GM19372 (cell line): Measurements from ENCODE around the gene IL1RAPL1.
"Not testable (repeated sequence)": the region's sequence is repeated elsewhere in the genome, so short reads cannot be mapped to it uniquely, and the experiment has no call there.

Experiments used
- ATAC-seq: cut with Tn5 transposase; IDR thresholded peaks from one replicate; pipeline ENCODE4 v1.9.1; 2021; ENCODE audit warnings: mild to moderate bottlenecking, low read depth, moderate library complexity; ENCODE audit not compliant: unreplicated experiment

IL1RAPL1 gene

GRCh38 chrX:29231800-29232199, 644.6 kb downstream of the IL1RAPL1 start:
- ATAC-seq = no peak

- ATAC-seq = no peak
These were observed 646.4 kb downstream of the IL1RAPL1 start for GRCh38 chrX:29233592-29234183.

DNA sequence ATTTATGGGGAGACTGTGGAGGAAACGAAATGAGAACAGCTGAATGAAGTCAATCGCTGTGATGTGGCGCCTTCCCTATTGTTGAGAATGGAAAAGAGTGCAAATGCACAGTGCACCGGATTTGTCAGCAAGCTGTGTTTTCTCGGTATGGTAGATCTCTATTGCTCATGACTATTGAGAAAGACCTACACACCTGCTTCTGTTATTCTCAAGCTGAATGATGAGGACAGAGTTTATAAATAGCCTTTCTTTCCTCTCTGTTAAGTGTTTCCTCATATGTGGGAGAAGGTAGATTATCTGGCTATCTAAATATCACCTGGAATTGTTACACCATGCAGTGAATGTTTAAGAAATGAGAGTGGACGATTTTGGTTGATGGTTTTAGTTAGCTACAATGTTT, 650.7 kb downstream of the IL1RAPL1 start:
- no peak for ATAC-seq

DNA sequence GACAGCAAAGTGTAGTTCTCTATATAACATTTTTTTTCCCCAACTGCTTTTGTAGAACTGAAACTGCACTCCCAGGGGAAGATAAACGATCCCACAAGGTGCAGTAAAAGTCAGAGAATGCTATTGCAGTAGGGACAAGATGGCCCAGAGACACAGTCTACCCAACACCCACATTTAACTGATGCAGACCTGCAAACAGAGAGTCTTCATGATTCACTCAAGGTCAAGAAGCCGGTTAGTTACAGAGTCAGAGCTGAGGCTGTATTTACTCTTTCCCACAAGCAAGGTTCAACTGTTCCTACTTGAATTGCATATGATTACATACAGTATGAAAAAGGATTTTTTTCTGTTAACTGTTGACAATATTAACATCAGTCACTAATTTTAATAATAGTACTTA, 654.6 kb downstream of the IL1RAPL1 start:
- ATAC-seq = no peak

- ATAC-seq = no peak
These were observed 655.6 kb downstream of the IL1RAPL1 start for GRCh38 chrX:29242856-29243255.

- no peak for ATAC-seq
These were observed 656.7 kb downstream of the IL1RAPL1 start for GRCh38 chrX:29243942-29244341.

GRCh38 chrX:29254515-29254914, 667.3 kb downstream of the IL1RAPL1 start:
- no peak for ATAC-seq

GRCh38 chrX:29257521-29257920, 670.3 kb downstream of the IL1RAPL1 start:
- no peak for ATAC-seq

DNA sequence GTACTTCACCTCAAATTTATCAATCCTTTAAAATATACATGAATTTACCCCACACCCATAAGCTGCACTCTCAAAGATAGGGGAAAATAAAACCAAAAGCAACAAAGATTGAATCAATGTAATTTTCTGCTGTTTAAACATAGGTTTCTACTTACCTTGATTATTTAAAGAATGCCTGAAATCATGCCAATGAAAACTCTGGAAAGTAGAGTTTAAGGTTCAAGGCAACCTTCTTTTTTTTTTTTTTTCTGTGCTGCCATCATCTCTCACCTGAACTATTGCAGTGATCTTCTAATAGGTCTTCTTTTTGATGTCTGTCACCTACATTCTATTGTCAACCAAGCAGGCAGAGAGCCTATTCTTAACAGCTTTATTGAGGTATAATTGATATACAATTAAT, 682.1 kb downstream of the IL1RAPL1 start:
- no peak for ATAC-seq

DNA sequence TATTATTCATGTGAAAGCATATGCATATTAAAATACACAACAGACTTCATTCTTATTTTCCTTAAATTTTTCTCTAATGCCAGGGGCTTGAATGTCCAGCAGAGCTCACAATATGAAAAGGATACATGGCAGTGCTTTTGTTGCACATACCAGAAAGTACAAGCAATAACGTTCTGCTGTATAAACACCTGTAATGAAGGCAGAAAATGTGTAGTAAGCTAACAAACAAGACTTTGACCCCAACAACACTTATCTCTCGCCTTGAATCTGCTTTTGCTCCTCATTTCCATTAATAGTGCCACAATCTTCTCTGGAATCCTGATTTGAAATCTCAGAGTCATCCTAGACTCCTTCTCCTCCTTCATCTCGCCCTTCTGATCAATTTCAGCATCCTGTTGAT, 687.3 kb downstream of the IL1RAPL1 start:
- no peak for ATAC-seq

GRCh38 chrX:29275928-29276327, 688.7 kb downstream of the IL1RAPL1 start:
- no peak for ATAC-seq

DNA sequence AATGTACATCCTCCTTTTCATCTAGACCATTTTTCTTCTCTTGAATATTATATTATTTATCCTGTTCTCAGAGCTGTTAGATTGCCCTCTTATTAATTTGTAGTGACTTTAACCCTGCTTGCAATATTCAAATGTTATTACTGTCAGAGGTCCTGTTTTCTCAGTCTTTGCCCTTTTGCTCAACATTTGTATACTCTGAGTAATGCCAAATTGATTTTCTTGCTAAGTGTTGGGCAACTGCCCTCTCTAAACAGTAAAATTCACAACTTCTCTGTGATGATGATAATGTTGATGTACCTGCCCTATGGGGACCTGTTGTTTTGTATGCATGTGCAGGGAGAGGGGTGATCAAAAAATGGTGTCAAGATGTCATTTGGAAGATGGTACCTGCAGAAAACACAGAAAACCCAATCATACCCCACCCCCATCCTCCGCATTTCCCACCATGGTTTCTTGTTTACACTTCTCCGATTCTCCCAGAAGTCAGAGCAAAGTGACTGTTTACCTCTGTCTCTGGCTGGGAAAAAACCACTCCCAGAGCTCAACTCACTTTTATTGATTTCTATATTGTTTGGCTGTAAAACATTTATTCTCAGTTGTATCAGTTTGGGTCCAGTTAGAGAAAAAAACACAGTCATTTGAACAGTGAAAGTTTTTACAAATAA, 694.0 kb downstream of the IL1RAPL1 start:
- ATAC-seq = no peak

DNA sequence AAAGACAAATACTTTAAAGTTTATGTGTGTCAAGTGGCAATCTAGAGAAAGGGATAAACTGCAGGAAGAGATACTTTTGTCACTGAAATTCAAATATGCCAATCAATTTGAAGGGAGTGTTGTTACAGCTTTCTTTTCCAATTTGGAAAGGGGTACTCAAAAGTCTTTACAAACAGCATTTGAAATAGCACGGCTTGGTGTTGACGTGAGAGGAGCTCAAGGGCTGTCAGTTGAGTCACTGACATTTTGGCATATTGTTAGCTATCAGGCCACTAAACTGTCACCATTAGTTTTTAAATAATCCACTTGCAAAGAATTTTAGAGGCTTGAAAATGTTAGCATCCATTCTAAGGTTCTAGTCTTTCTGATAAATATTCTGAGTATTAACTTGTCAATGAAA, 698.4 kb downstream of the IL1RAPL1 start:
- no peak for ATAC-seq

DNA sequence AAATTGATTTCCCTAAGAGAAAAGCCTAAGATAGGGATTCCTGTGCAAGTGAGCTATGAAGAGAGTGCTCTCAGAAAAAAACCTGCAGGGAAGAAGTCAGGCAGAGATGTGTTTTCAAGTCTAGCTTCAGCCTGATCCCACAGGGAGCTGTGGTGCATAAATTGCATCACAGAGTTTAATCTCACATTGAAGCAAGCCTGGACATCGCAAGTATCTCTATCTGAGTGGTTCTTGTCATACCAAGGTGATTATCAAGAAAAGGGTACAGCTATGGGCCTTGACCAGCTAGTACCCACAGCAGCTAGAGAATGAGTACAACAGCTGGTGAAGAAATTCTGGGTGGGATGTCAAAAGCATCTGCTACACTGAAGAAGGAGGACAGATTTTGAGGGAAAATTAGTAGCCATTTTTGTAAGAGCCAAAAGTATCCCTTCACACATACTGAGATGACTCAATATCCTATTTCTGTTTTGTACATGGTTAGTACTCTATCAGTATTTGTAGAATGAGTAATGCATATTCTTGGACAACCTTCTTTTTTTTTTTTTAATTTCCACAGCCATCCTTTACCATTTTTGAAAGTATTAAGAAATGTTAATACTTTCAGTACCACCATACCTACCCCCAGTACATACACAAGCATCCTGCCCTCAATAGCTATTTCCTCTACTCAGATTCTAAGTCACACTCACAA, 708.9 kb downstream of the IL1RAPL1 start:
- ATAC-seq = no peak

- ATAC-seq = no peak
These were observed 710.0 kb downstream of the IL1RAPL1 start for GRCh38 chrX:29297171-29297800.

DNA sequence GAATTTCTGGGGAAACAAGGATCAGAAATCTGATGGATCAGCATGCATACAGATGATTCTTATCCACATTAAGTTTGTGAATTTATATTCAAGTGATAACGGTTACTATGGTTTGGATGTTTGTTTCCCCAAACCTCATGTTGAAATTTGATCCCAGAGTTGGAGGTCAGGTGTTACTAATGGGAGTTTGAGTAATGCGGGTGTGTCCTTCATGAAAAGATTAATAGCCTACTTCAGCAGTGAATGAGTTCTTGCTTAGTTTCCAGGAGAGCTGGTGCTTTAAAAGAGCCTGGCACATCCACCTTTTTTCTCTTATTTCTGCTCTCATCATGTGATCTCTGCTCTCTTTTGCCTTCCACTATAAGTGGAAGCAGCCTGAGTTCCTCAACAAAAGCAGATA, 712.4 kb downstream of the IL1RAPL1 start:
- no peak for ATAC-seq

DNA sequence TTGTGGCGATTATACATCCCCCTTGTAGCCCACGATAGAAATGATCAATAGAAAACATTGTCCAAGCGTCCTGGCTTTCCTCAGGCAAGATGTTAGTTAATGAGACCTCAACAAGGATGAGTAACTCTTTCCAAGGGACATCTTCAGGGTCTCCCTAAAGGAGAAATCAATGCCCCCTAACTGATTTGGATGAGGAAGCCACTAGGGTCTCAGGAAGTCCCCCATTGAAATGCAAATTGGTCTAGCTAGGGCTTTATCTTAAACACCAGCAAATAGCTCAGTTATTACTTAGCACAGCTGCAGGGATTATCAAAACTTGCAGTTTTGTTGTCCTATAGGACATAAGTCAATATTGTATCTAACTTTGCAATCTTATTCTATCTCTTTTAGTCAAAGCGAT, 721.5 kb downstream of the IL1RAPL1 start:
- ATAC-seq = no peak

GRCh38 chrX:29315931-29316330, 728.7 kb downstream of the IL1RAPL1 start:
- no peak for ATAC-seq

DNA sequence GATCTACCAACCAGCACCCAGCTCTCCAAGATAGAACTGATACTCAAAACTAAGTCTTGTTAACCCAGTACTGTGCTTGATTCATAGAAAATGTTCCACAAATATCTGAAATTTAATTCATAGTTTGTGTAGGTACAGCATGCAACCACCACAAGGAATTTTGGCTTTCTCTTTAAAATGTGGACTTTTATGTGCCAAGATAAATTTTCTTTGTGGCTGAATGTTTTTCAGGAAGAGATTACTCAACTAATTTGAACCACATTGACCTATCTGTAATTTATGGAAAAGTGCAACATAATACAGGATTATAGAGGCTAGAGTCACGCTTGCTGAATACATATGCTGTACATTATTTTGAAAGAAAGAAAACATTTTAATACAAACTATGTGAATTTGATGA, 730.8 kb downstream of the IL1RAPL1 start:
- no peak for ATAC-seq

DNA sequence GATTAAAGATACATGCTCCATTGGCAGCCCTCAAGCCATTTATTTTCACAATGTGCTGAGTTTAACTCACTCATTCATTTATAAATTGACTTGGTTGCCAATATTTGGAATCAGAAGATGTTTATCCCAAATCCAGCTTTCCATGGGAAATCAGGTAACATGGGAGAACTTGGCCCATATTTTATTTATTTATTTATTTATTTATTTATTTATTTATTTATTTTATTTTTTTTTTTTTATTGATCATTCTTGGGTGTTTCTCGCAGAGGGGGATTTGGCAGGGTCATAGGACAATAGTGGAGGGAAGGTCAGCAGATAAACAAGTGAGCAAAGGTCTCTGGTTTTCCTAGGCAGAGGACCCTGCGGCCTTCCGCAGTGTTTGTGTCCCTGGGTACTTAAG, 745.2 kb downstream of the IL1RAPL1 start:
- not testable (repeated sequence) for ATAC-seq

GRCh38 chrX:29333091-29333490, 745.8 kb downstream of the IL1RAPL1 start:
- ATAC-seq = not testable (repeated sequence)
